DND-41 (cell line): ENCODE data around the gene LILRB4.

Experiments used
- CTCF ChIP-seq: IDR thresholded peaks from 2 replicates; pipeline ENCODE4 v1.5.1; 2012; ENCODE audit warnings: borderline replicate concordance, low read length, moderate library complexity, mild to moderate bottlenecking; ENCODE audit not compliant: poor library complexity, severe bottlenecking; ENCODE audit errors: extremely low read depth
- EZH2 ChIP-seq: IDR thresholded peaks from 3 replicates; pipeline ENCODE4 v1.6.1; 2012; ENCODE audit warnings: borderline replicate concordance, low read depth, mild to moderate bottlenecking, moderate library complexity, low read length, inconsistent platforms; ENCODE audit not compliant: severe bottlenecking

GRCh38 chr19:54682306-54682856, 19.6 kb downstream of the LILRB4 start:
- TF ChIP-seq CTCF (no peak), EZH2 (no peak)
